ENCODE measurements around the gene CAMK1D.

GRCh38 chr10:12774204-12774894 lies 425.0 kb downstream of the CAMK1D start:
- TF ChIP-seq CTCF (IDR thresholded peaks at IDR 0.05), result no peak
- no peak for TF ChIP-seq POLR2A (IDR thresholded peaks at IDR 0.05)

All from breast epithelium (tissue), 3 donors.